Breast epithelium (tissue), 3 donors: ENCODE results near the gene CDC45.

Source experiments
- POLR2A ChIP-seq: fragments of 450-650 bp; IDR thresholded peaks from one replicate; pipeline ENCODE4 v1.6.1; 2016; ENCODE audit warnings: antibody characterized with exemption, mild to moderate bottlenecking, moderate library complexity
- TF ChIP-seq, protein P1 (sequence below), 3 donors: fragments of 450-650 bp; IDR thresholded peaks; one replicate each; pipeline ENCODE4 v1.5.1; 2016 to 2017; ENCODE audit warnings: antibody characterized with exemption in 3 of 3, mild to moderate bottlenecking in 3 of 3, moderate library complexity in 3 of 3

DNA sequence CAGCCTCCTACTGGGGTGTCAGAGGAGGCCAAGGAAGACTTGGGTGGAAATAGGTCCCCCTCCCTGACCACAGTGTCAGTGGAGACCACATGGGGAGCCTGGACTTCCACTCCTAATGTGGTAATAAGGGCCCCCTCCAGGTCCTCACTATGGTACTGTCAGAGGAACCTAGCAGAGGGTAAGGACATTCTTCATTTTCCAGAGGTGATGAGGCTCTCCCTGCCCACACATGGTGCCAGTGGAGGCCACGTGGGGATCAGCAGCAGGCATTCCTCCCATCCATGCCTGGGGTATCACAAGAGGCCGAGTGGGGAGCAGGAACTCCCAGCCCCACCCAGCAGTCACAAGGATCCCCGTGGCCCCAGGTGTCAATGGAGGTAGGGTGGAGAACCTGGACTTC lies 51.0 kb downstream of the CDC45 start:
- TF ChIP-seq, protein P1, sequence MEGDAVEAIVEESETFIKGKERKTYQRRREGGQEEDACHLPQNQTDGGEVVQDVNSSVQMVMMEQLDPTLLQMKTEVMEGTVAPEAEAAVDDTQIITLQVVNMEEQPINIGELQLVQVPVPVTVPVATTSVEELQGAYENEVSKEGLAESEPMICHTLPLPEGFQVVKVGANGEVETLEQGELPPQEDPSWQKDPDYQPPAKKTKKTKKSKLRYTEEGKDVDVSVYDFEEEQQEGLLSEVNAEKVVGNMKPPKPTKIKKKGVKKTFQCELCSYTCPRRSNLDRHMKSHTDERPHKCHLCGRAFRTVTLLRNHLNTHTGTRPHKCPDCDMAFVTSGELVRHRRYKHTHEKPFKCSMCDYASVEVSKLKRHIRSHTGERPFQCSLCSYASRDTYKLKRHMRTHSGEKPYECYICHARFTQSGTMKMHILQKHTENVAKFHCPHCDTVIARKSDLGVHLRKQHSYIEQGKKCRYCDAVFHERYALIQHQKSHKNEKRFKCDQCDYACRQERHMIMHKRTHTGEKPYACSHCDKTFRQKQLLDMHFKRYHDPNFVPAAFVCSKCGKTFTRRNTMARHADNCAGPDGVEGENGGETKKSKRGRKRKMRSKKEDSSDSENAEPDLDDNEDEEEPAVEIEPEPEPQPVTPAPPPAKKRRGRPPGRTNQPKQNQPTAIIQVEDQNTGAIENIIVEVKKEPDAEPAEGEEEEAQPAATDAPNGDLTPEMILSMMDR (IDR thresholded peaks at IDR 0.05) = no peak
- no peak for TF ChIP-seq POLR2A
